ENCODE results near the gene NEK2. TPM values are rescaled to one million over a fixed set of nuclear protein-coding genes. Genes with fewer than 3 reads are reported as not detected.
"Not testable (repeated sequence)": the region's sequence is repeated elsewhere in the genome, so short reads cannot be mapped to it uniquely, and the experiment has no call there.

The NEK2 gene
- total and polyA plus RNA-seq, 4 experiments from 2014 or later = not detected

DNA sequence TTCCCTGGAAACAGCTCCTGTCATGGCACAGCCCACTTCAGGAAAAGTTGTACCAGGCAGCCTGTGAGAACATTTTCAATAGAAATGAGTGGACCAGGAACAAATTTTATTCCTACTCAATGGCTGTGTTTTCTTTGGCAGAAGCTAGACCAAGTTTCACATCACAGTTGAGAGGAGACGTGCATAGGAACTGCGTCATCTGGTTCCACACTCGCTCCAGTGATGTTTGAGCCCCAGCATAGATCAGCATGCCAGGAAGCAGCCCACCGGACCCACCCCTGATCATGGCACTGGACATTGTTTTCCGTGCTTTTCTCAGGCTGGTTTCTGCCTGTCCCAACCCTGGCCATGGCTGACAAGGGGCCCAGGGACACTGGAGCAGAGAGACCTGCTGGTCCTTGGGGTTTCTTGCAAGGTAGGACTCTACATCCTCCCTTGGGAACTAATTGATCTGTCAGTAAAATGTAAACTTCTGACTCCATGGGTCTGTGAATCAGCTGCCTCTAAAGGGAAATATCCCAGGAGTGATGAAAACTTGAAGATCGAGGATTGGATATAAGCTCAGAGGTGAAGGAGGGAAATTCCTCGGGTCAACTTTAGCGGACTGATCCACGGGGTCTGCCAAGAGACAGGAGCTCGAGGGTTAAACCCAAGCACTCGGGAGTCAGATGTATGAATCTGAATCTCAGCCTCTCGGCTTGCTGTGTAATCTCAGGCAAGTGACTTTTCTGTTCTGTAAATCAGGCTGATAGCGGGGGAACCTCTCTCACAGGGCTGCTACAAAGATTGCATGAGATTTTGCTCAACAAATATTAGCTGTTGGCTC is 35.7 kb downstream of the NEK2 start:
- Histone ChIP-seq H3K27me3 (ENCODE audit: insufficient read depth, low read length) (no peaks in the 10 kb centered on the region), H3K4me1 (ENCODE audit: insufficient read depth, low read length) (peaks cover 11% of the 10 kb centered on the region), H3K4me3 (ENCODE audit: low read length in 2 of 2) (no peak overlapping the region), H3K36me3 (ENCODE audit: insufficient read depth, low read length) (no peaks in the 10 kb centered on the region), H3K27ac (ENCODE audit: low read depth, low read length) (no peak overlapping the region), H3K9me3 (ENCODE audit: control insufficient read depth in 1 of 2, low read length in 2 of 2) (no peaks in the 10 kb centered on the region)
- DNase-seq = no peak
- H3K4me3 Mint-ChIP-seq = no peak overlapping the region
- peaks cover 0 to 2% of the 10 kb centered on the region in 2 donors for H3K27me3 Mint-ChIP-seq
- peaks cover 8 to 14% (median 10%) of the 10 kb centered on the region in 4 donors for H3K4me1 Mint-ChIP-seq
- H3K27ac Mint-ChIP-seq = no peak overlapping the region
- CTCF ChIA-PET (ENCODE audit: partially characterized antibody) = interaction anchor here (0.9 to 1.8 kb wide), 2 partner anchors 10 to 18 kb away, joined by 3 read pairs; no protein-coding TSS in a partner anchor
- POLR2A ChIA-PET (ENCODE audit: partially characterized antibody) = no interaction called here
- intact Hi-C loops (cut with micrococcal nuclease) = no loop called here
- H3K36me3 Mint-ChIP-seq = no peaks in the 10 kb centered on the region
- no peaks in the 10 kb centered on the region for H3K9me3 Mint-ChIP-seq

DNA sequence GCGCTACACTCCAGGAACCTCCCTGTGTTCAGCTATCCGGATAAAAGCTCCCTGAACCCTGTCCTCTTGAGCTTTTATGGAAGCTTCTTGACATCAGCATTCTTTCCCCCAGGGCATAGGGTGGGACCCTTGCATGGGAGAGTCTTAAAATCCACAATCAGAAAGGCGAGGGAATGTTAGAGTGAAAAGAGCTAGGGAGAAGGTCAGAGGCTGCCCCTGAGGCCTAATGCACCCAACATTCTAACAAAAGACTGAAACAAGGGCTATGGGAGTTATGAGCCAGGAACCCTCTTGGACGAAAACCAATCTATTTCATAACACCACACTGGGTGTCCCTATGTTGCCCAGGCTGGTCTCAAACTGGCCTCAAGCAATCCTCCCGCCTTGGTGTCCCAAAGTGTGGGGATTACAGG is 36.7 kb downstream of the NEK2 start:
- Histone ChIP-seq H3K27ac (ENCODE audit: low read depth, low read length) (no peak overlapping the region), H3K36me3 (ENCODE audit: insufficient read depth, low read length) (no peaks in the 10 kb centered on the region), H3K27me3 (ENCODE audit: insufficient read depth, low read length) (no peaks in the 10 kb centered on the region), H3K4me1 (ENCODE audit: insufficient read depth, low read length) (peaks cover 6% of the 10 kb centered on the region), H3K9me3 (ENCODE audit: control insufficient read depth in 1 of 2, low read length in 2 of 2) (no peaks in the 10 kb centered on the region), H3K4me3 (ENCODE audit: low read length in 2 of 2) (no peak overlapping the region)
- ChIA-PET CTCF (ENCODE audit: partially characterized antibody) (interaction anchor here (1.0 to 2.3 kb wide), 2 partner anchors 10 to 15 kb away, joined by 4 read pairs; no protein-coding TSS in a partner anchor), POLR2A (ENCODE audit: partially characterized antibody) (no interaction called here)
- Mint-ChIP-seq H3K27ac (no peak overlapping the region), H3K27me3 (peaks cover 0 to 2% of the 10 kb centered on the region in 2 donors), H3K4me3 (no peak overlapping the region), H3K4me1 (peaks cover 6 to 11% (median 7%) of the 10 kb centered on the region in 4 donors), H3K9me3 (no peaks in the 10 kb centered on the region), H3K36me3 (no peaks in the 10 kb centered on the region)
- intact Hi-C loops (cut with micrococcal nuclease) = no loop called here
- DNase-seq = no peak

DNA sequence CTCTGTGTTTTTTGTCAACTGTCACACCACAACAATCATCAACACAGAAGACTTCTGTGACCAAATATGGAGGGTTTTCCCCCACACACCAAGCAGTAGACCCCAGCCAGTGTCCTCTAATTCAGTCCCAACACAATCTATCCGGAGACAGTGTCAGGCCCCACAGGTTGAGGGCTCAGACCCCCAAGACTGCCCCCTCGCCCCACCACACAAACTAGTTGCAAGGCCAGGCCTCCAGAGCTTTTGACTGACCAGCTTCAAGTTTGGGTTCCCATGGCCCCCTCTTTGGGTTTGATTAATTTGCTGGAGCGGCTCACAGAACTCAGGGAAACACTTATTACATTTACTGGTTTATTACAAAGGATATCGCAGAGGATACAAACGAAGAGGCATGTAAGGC is 37.2 kb downstream of the NEK2 start:
- H3K27me3 ChIP-seq (ENCODE audit: insufficient read depth, low read length) = no peaks in the 10 kb centered on the region
- H3K4me1 ChIP-seq (ENCODE audit: insufficient read depth, low read length) = peaks cover 2% of the 10 kb centered on the region
- H3K36me3 ChIP-seq (ENCODE audit: insufficient read depth, low read length) = no peaks in the 10 kb centered on the region
- no peak for DNase-seq
- Mint-ChIP-seq H3K9me3 (no peaks in the 10 kb centered on the region), H3K27ac (no peak overlapping the region), H3K4me3 (no peak overlapping the region), H3K4me1 (peaks cover 1 to 6% (median 3%) of the 10 kb centered on the region in 4 donors), H3K36me3 (no peaks in the 10 kb centered on the region), H3K27me3 (peaks cover 0 to 2% of the 10 kb centered on the region in 2 donors)
- H3K27ac ChIP-seq (ENCODE audit: low read depth, low read length) = no peak overlapping the region
- ChIA-PET POLR2A (ENCODE audit: partially characterized antibody) (no interaction called here), CTCF (ENCODE audit: partially characterized antibody) (interaction anchor here (1.0 to 2.3 kb wide), 2 partner anchors 10 to 16 kb away, joined by 4 read pairs; no protein-coding TSS in a partner anchor)
- intact Hi-C loops (cut with micrococcal nuclease) = no loop called here
- no peaks in the 10 kb centered on the region for H3K9me3 ChIP-seq (ENCODE audit: control insufficient read depth in 1 of 2, low read length in 2 of 2)
- H3K4me3 ChIP-seq (ENCODE audit: low read length in 2 of 2) = no peak overlapping the region

DNA sequence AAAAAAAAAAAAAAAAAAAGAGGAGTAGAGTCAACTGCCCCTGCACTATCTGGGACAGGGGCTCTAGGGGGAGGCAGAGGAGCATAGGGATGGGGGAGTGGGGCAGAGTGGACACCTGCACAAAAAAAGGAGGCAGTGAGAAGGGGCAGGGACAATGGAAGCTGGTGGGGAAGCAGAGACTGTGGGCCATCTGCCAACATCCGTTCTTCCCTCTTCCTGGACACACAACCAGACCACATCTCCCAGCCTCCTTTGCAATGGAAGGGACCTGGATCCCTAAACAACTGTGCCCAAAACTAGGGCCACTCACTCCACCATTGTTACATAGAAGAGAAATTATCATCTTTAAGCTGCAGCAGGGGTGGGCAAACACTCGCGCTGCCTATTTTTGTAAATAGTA is 38.4 kb downstream of the NEK2 start:
- no peaks in the 10 kb centered on the region for H3K4me1 Mint-ChIP-seq
- no peak overlapping the region for H3K4me3 ChIP-seq (ENCODE audit: low read length in 2 of 2)

DNA sequence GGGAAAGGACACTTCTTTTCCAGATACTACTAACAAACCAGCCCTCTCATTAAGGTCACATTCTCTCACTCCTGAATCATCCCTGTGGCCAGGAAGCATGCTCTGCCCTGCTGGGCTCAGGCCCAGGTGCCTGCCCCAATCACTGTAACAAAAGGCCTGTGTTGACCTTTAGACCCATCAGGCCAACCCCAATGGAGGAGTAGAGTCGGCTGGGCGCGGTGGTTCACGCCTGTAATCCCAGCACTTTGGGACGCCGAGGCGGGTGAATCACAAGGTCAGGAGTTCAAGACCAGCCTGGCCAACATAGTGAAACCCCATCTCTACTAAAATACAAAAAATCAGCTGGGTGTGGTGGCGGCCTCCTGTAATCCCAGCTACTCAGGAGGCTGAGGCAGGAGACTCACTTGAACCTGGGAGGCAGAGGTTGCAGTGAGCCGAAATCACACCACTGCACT is 38.8 kb downstream of the NEK2 start:
- H3K4me3 Mint-ChIP-seq; H3K27me3 Mint-ChIP-seq; POLR2A ChIA-PET (ENCODE audit: partially characterized antibody); intact Hi-C loops (cut with micrococcal nuclease); H3K27ac ChIP-seq (ENCODE audit: low read depth, low read length); H3K27me3 ChIP-seq (ENCODE audit: insufficient read depth, low read length); H3K9me3 ChIP-seq (ENCODE audit: control insufficient read depth in 1 of 2, low read length in 2 of 2); H3K36me3 Mint-ChIP-seq; DNase-seq; H3K27ac Mint-ChIP-seq; H3K9me3 Mint-ChIP-seq; H3K36me3 ChIP-seq (ENCODE audit: insufficient read depth, low read length); H3K4me1 ChIP-seq (ENCODE audit: insufficient read depth, low read length); H3K4me1 Mint-ChIP-seq; H3K4me3 ChIP-seq (ENCODE audit: low read length in 2 of 2): not testable (repeated sequence)
- CTCF ChIA-PET (ENCODE audit: partially characterized antibody) = interaction anchor here (2.3 kb wide), 1 partner anchor 8 kb away, joined by 4 read pairs; no protein-coding TSS in a partner anchor

More for the DNA sequence above, 38.4 kb downstream of the NEK2 start:
- Histone ChIP-seq H3K4me1 (ENCODE audit: insufficient read depth, low read length) (no peaks in the 10 kb centered on the region), H3K27ac (ENCODE audit: low read depth, low read length) (no peak overlapping the region), H3K9me3 (ENCODE audit: control insufficient read depth in 1 of 2, low read length in 2 of 2) (no peaks in the 10 kb centered on the region), H3K27me3 (ENCODE audit: insufficient read depth, low read length) (no peaks in the 10 kb centered on the region), H3K36me3 (ENCODE audit: insufficient read depth, low read length) (no peaks in the 10 kb centered on the region)
- Mint-ChIP-seq H3K27ac (no peak overlapping the region), H3K27me3 (peaks cover 0 to 2% of the 10 kb centered on the region in 2 donors), H3K4me3 (no peak overlapping the region), H3K9me3 (no peaks in the 10 kb centered on the region), H3K36me3 (no peaks in the 10 kb centered on the region)
- DNase-seq = no peak
- ChIA-PET POLR2A (ENCODE audit: partially characterized antibody) (no interaction called here), CTCF (ENCODE audit: partially characterized antibody) (interaction anchor here (2.3 kb wide), 1 partner anchor 9 kb away, joined by 4 read pairs; no protein-coding TSS in a partner anchor)
- intact Hi-C loops (cut with micrococcal nuclease) = no loop called here

DNA sequence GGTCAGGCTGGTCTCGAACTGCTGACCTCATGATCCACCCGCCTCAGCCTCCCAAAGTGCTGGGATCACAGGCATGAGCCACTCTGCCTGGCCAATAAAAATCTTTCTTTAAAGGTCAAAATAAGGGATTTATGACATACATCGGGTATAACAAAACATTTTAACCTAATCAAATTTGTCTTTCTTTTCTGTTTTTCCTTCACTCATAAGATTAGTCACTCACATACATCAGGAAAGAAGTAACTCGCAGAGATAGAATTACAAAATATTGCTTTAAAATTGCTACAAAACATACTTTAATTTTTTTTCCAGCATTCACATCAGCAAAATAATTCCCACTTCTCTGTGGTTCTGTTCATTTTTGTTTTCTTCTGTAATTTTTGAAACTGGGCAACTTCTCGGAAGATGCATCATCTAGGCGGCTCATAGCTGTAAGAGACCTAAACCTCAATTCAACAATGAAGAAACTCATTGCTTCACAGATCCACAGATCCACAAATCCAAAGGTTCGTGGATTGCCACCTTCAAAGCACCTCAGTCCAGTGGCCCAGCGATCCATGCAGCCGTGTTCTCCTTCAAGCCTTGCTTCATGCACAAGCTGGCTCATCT is 39.7 kb downstream of the NEK2 start:
- Mint-ChIP-seq H3K27me3 (peaks cover 0 to 1% of the 10 kb centered on the region in 2 donors), H3K27ac (no peak overlapping the region), H3K36me3 (no peaks in the 10 kb centered on the region), H3K4me3 (no peak overlapping the region), H3K9me3 (no peaks in the 10 kb centered on the region), H3K4me1 (no peaks in the 10 kb centered on the region)
- no peak overlapping the region for H3K4me3 ChIP-seq (ENCODE audit: low read length in 2 of 2)
- DNase-seq = no peak
- H3K9me3 ChIP-seq (ENCODE audit: control insufficient read depth in 1 of 2, low read length in 2 of 2) = no peaks in the 10 kb centered on the region
- no peaks in the 10 kb centered on the region for H3K27me3 ChIP-seq (ENCODE audit: insufficient read depth, low read length)
- H3K27ac ChIP-seq (ENCODE audit: low read depth, low read length) = no peak overlapping the region
- intact Hi-C loops (cut with micrococcal nuclease) = no loop called here
- H3K36me3 ChIP-seq (ENCODE audit: insufficient read depth, low read length) = no peaks in the 10 kb centered on the region
- CTCF ChIA-PET (ENCODE audit: partially characterized antibody) = no interaction called here
- H3K4me1 ChIP-seq (ENCODE audit: insufficient read depth, low read length) = no peaks in the 10 kb centered on the region
- POLR2A ChIA-PET (ENCODE audit: partially characterized antibody) = no interaction called here

DNA sequence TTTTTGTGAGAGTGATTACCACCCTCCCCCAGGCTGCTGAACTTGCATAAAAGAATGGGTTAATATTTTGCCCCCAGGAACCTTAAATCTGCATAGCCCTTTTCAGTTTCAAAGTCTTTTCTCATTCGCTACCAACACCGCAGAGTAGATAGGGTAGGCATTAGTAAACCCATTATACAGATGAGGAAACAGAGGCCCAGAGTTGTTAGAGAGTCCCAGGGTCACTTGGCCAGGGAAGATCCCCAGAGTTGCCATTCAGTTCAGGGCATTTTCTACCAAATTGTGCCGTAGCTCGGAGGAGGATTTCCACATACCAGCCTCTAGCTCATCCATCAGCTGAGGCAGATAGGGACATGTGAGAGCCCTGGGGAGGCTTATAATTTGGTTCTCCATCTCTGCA is 40.5 kb downstream of the NEK2 start:
- H3K4me1 Mint-ChIP-seq = no peaks in the 10 kb centered on the region
- DNase-seq = no peak
- Histone ChIP-seq H3K9me3 (ENCODE audit: control insufficient read depth in 1 of 2, low read length in 2 of 2) (no peaks in the 10 kb centered on the region), H3K4me3 (ENCODE audit: low read length in 2 of 2) (no peak overlapping the region), H3K27ac (ENCODE audit: low read depth, low read length) (no peak overlapping the region), H3K36me3 (ENCODE audit: insufficient read depth, low read length) (no peaks in the 10 kb centered on the region), H3K4me1 (ENCODE audit: insufficient read depth, low read length) (no peaks in the 10 kb centered on the region), H3K27me3 (ENCODE audit: insufficient read depth, low read length) (no peaks in the 10 kb centered on the region)
- H3K9me3 Mint-ChIP-seq = no peaks in the 10 kb centered on the region
- no peak overlapping the region for H3K4me3 Mint-ChIP-seq
- POLR2A ChIA-PET (ENCODE audit: partially characterized antibody) = no interaction called here
- CTCF ChIA-PET (ENCODE audit: partially characterized antibody) = no interaction called here
- intact Hi-C loops (cut with micrococcal nuclease) = no loop called here
- H3K36me3 Mint-ChIP-seq = no peaks in the 10 kb centered on the region
- H3K27me3 Mint-ChIP-seq = peaks cover 0 to 1% of the 10 kb centered on the region in 2 donors
- H3K27ac Mint-ChIP-seq = no peak overlapping the region
